Esophagus squamous epithelium (tissue), 4 donors: ENCODE measurements around the gene SHPK.

Experiments used
- POLR2A ChIP-seq, 4 donors: fragments of 450-650 bp; IDR thresholded peaks; one replicate each; pipeline ENCODE4 v1.6.1; 2017; ENCODE audit warnings: antibody characterized with exemption in 4 of 4, mild to moderate bottlenecking in 4 of 4, moderate library complexity in 3 of 4
- TF ChIP-seq, protein P1 (sequence below), 6 experiments: fragments of 450-650 bp in 4 of 6; fragments of 200-600 bp in 2 of 6; sonication (generic) in 2 of 6; IDR thresholded peaks; one replicate each; pipeline ENCODE4 v1.5.1; 2016 to 2019; ENCODE audit warnings: antibody characterized with exemption in 6 of 6, mild to moderate bottlenecking in 4 of 6, moderate library complexity in 4 of 6

DNA sequence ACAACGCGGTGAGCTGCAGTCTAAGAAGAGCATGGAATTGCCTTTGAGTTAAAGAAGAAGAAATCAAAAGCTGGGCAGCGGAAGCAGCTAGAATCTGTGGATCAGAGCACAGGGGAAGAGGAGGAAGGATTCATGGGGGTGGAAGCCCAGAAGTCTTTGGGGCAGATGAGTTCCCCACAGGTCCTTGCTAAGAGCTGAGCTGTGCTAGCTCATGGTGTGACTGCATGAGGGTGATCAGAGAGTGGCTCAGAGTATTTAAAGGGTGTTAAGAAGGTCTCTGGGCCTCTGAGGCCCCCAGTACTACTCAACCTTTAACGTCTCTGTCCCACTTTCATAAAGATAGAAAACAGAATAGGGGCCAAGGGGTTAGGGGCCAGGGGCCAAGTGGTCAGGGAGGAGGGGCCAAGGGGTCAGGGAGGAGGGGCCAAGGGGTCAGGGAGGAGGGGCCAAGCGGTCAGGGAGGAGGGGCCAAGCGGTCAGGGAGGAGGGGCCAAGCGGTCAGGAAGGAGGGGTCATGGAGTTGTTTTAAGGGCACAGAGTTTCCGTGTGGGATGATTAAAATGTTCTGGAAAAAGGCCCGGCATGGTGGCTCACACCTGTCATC, 66.4 kb downstream of the SHPK start:
- no peak for TF ChIP-seq POLR2A (IDR thresholded peaks at IDR 0.05)
- TF ChIP-seq, protein P1, sequence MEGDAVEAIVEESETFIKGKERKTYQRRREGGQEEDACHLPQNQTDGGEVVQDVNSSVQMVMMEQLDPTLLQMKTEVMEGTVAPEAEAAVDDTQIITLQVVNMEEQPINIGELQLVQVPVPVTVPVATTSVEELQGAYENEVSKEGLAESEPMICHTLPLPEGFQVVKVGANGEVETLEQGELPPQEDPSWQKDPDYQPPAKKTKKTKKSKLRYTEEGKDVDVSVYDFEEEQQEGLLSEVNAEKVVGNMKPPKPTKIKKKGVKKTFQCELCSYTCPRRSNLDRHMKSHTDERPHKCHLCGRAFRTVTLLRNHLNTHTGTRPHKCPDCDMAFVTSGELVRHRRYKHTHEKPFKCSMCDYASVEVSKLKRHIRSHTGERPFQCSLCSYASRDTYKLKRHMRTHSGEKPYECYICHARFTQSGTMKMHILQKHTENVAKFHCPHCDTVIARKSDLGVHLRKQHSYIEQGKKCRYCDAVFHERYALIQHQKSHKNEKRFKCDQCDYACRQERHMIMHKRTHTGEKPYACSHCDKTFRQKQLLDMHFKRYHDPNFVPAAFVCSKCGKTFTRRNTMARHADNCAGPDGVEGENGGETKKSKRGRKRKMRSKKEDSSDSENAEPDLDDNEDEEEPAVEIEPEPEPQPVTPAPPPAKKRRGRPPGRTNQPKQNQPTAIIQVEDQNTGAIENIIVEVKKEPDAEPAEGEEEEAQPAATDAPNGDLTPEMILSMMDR (IDR thresholded peaks at IDR 0.05), result no peak
